Pancreas (tissue), 10 donors: ENCODE measurements around the gene DTX2. TPM values are rescaled to one million over a fixed set of nuclear protein-coding genes. Genes with fewer than 3 reads are reported as not detected.
"Not testable (repeated sequence)": the region's sequence is repeated elsewhere in the genome, so short reads cannot be mapped to it uniquely, and the experiment has no call there.

ENCODE experiments used
- ATAC-seq, 4 donors: fragments of 200-7000 bp; cut with Tn5 transposase; one replicate each; pipeline versions ENCODE4 v1.8.0 to v1.9.1; 2020; ENCODE audit warnings: mild to moderate bottlenecking in 4 of 4, moderate library complexity in 4 of 4
- DNase-seq, 6 donors: peaks; one replicate each; pipeline ENCODE4 v3.0.0-alpha.2; 2020
- FAIRE-seq: peaks from 2 replicates; lab custom pipeline; 2012; peaks lifted over from hg19 to GRCh38; lab: Jason Lieb, UNC
- H3K27ac ChIP-seq, 4 donors: fragments of 200-600 bp; sonication (generic); 1 replicate in 3 of 4; 2 replicates in 1 of 4; pipeline versions ENCODE4 v1.5.0 to v1.8.0; 2020
- H3K27me3 ChIP-seq, 4 donors: fragments of 200-600 bp; one replicate each; pipeline ENCODE4 v1.8.0; 2021
- H3K36me3 ChIP-seq, 3 donors: fragments of 200-600 bp; sonication (generic) in 1 of 3; one replicate each; pipeline versions ENCODE4 v1.5.0 to v1.8.0; 2020 to 2021
- H3K4me1 ChIP-seq, 3 donors: fragments of 200-600 bp; one replicate each; pipeline ENCODE4 v1.8.0; 2021
- H3K4me3 ChIP-seq, 4 donors: fragments of 200-600 bp; sonication (generic) in 2 of 4; one replicate each; pipeline versions ENCODE4 v1.5.0 to v1.8.0; 2020 to 2021
- H3K9me3 ChIP-seq, 4 donors: fragments of 200-600 bp; one replicate each; pipeline ENCODE4 v1.8.0; 2021
- CTCF ChIP-seq, 4 donors: fragments of 200-600 bp; sonication (generic) in 3 of 4; IDR thresholded peaks; one replicate each; pipeline versions ENCODE4 v1.5.0 to v1.8.0; 2021; ENCODE audit warnings: antibody characterized with exemption in 4 of 4
- WGBS, 2 donors: extraction: QIAGEN DNeasy Blood & Tissue Kit; methylation state at CpG; one replicate each; pipeline ENCODE4 v1.1.7; 2013; 5-methylcytosine and 5-hydroxymethylcytosine counted together
- intact Hi-C, 3 donors: fragments of 100-400 bp; cut with DNase I; formaldehyde crosslinking; loops; one replicate each; pipeline versions ENCODE4 v1.11.1 to v1.14.2; 2022
- polyA plus RNA-seq, 2 donors: library from polyadenylated mRNA; stranded (reverse); fragments of 200-250 nt; gene quantifications; one replicate each; pipeline ENCODE4 v1.2.3, GENCODE V29; 2013
- total RNA-seq, 6 donors: library from RNA; stranded (reverse); fragmentation: NEBNext Ultra II Directional in 4 of 6; extraction: Animal tissue kit (Norgen Biotek cat#: 25700) in 4 of 6; gene quantifications; one replicate each; pipeline versions ENCODE4 v1.2.1 to v1.2.4, GENCODE V29; 2021 to 2023
- donor health status: healthy with polysubstance abuse.
- donor health status: DM: no; HTN: no; CAD: no; lungs with moderate emphysema.
- donor health status: DM: no; HTN: no; CAD: no.
- donor health status: control.
- donor health status: control.
- donor health status: Bipolar disorder and iron deficiency.
- donor health status: DM: yes; HTN: yes; CAD: no.
- donor health status: DM: no; HTN: no; CAD: no.
- donor health status: DM: no; HTN: no; CAD: no.
- donor health status: DM: yes; HTN: yes; CAD: no.

The DTX2 gene
- total RNA-seq (10 to 100 TPM; 11.5 to 33.6 (median 14.8) TPM), polyA plus RNA-seq (10 to 100 TPM; 25.4 to 52.4 TPM)

GRCh38 chr7:76461464-76462101 lies at the start of gene DTX2:
Gene DTX2 (plus strand): TSS chr7:76461709. CDS start chr7:76480510, 18,801 bp downstream.
- peak in 4 of 6 donors; percentile 50 to 74 (median 60) for DNase-seq
- H3K27me3 ChIP-seq, H3K9me3 ChIP-seq, intact Hi-C loops, H3K4me1 ChIP-seq, FAIRE-seq, H3K36me3 ChIP-seq: not testable (repeated sequence)
- 2% methylated on average over 17 of the region's 54 CpGs for WGBS, 2 donors
- peak; percentile 94 to 96 (median 96) for ATAC-seq
- peak within 1 kb of the TSS in 1 of 4 donors; percentile 50 for H3K27ac ChIP-seq
- H3K4me3 ChIP-seq: peak within 1 kb of the TSS in 3 of 4 donors; percentile 26 to 47 (median 38)

- H3K36me3 ChIP-seq: no peaks in the 10 kb centered on the region
- H3K9me3 ChIP-seq: no peaks in the 10 kb centered on the region
- H3K27me3 ChIP-seq: no peaks in the 10 kb centered on the region
- no peak for ATAC-seq
- TF ChIP-seq CTCF (IDR thresholded peaks at IDR 0.05): no peak
- FAIRE-seq: no peak
- no peak overlapping the region for H3K4me3 ChIP-seq
- DNase-seq: no peak
- intact Hi-C loops: no loop called here
- WGBS, 2 donors: 82 to 84% methylated on average over 5 of the region's 5 CpGs
- no peak overlapping the region for H3K27ac ChIP-seq
- no peaks in the 10 kb centered on the region for H3K4me1 ChIP-seq
Observed at GRCh38 chr7:76412249-76412648, 49.3 kb upstream of the DTX2 start.

GRCh38 chr7:76417654-76418310 lies 43.7 kb upstream of the DTX2 start:
- ATAC-seq, intact Hi-C loops, H3K36me3 ChIP-seq, H3K9me3 ChIP-seq, DNase-seq, H3K27me3 ChIP-seq, H3K27ac ChIP-seq, H3K4me3 ChIP-seq, H3K4me1 ChIP-seq, FAIRE-seq: not testable (repeated sequence)
- 94 to 99% methylated on average over 10 of the region's 10 CpGs for WGBS, 2 donors

GRCh38 chr7:76421097-76421496 lies 40.4 kb upstream of the DTX2 start:
- WGBS, 2 donors: 86 to 98% methylated on average over 6 of the region's 6 CpGs
- peak in 1 of 6 donors; percentile 3 for DNase-seq
- H3K9me3 ChIP-seq, H3K27ac ChIP-seq, intact Hi-C loops, H3K4me1 ChIP-seq, FAIRE-seq, H3K27me3 ChIP-seq, H3K36me3 ChIP-seq, H3K4me3 ChIP-seq: not testable (repeated sequence)
- peak in 1 of 4 donors; percentile 7 for ATAC-seq

- WGBS, 2 donors: 66 to 70% methylated on average over 15 of the region's 15 CpGs
- Histone ChIP-seq H3K4me3 (no peak overlapping the region), H3K4me1 (peaks cover 0 to 7% (median 6%) of the 10 kb centered on the region in 3 donors), H3K9me3 (no peaks in the 10 kb centered on the region), H3K27ac (peak overlapping the region; percentile 58 to 65 (median 59)), H3K27me3 (no peaks in the 10 kb centered on the region), H3K36me3 (no peaks in the 10 kb centered on the region)
- ATAC-seq (no peak), FAIRE-seq (no peak), DNase-seq (peak in 2 of 6 donors; percentile 30 to 63)
- intact Hi-C loops: no loop called here
- no peak for TF ChIP-seq CTCF (IDR thresholded peaks at IDR 0.05)
Observed at GRCh38 chr7:76423666-76424412, 37.7 kb upstream of the DTX2 start.

- intact Hi-C loops: no loop called here
- no peaks in the 10 kb centered on the region for H3K27me3 ChIP-seq
- 92% methylated on average over 10 of the region's 10 CpGs for WGBS, 2 donors
- TF ChIP-seq CTCF (IDR thresholded peaks at IDR 0.05): no peak
- peak in 1 of 6 donors; percentile 17 for DNase-seq
- H3K9me3 ChIP-seq: no peaks in the 10 kb centered on the region
- peaks cover 0 to 7% (median 6%) of the 10 kb centered on the region in 3 donors for H3K4me1 ChIP-seq
- FAIRE-seq: no peak
- H3K27ac ChIP-seq: peak within 1 kb of the TSS; percentile 58 to 65 (median 59)
- no peaks in the 10 kb centered on the region for H3K36me3 ChIP-seq
- no peak for ATAC-seq
- H3K4me3 ChIP-seq: no peak within 1 kb of the TSS
Observed at GRCh38 chr7:76424413-76425111, 36.9 kb upstream of the DTX2 start, which contains the start of gene ZP3. Gene ZP3 (plus strand): TSS chr7:76424950. CDS start chr7:76424965, 15 bp downstream.
